Measurements from ENCODE around the gene HMOX1.

The HMOX1 gene

GRCh38 chr22:35442471-35442870, 61.6 kb downstream of the HMOX1 start:
- H3K9ac ChIP-seq (ENCODE audit: low read depth, low read length, poor library complexity, severe bottlenecking), result no peak overlapping the region
- no peaks in the 10 kb centered on the region for H3K79me2 ChIP-seq (ENCODE audit: insufficient read depth, low read length)
- no peaks in the 10 kb centered on the region for H3K9me3 ChIP-seq (ENCODE audit: insufficient read depth, low read depth, low read length)
- no peaks in the 10 kb centered on the region for H3K27me3 ChIP-seq (ENCODE audit: insufficient read depth, low read length, poor library complexity, severe bottlenecking)
- no peaks in the 10 kb centered on the region for H3K9me2 ChIP-seq (replicated peaks; ENCODE audit: low read depth, low read length)
- H3K4me1 ChIP-seq (ENCODE audit: insufficient read depth, low read length, poor library complexity, severe bottlenecking), result peaks cover 9% of the 10 kb centered on the region
- TF ChIP-seq EZH2phosphoT487 (IDR thresholded peaks at IDR 0.05; ENCODE audit: borderline replicate concordance) (no peak), CTCF (conservative IDR thresholded peaks at IDR 0.05; ENCODE audit: low read length) (no peak)
- no peak overlapping the region for H3K4me3 ChIP-seq (ENCODE audit: low read length, poor library complexity, severe bottlenecking)
- H4K20me1 ChIP-seq (ENCODE audit: insufficient read depth, low read length, poor library complexity, severe bottlenecking), result no peaks in the 10 kb centered on the region
- no peak overlapping the region for H3K4me2 ChIP-seq (ENCODE audit: low read depth, low read length, poor library complexity, severe bottlenecking)
- no peak overlapping the region for H2AFZ ChIP-seq (ENCODE audit: low read length)
- no peaks in the 10 kb centered on the region for H3F3A ChIP-seq (ENCODE audit: low read depth)
- no peaks in the 10 kb centered on the region; the same call in 1 of the 2 replicates for H3K36me3 ChIP-seq (ENCODE audit: insufficient read depth, low read length)

GRCh38 chr22:35443338-35443737, 62.4 kb downstream of the HMOX1 start:
- peaks cover 9% of the 10 kb centered on the region for H3K4me1 ChIP-seq (ENCODE audit: insufficient read depth, low read length, poor library complexity, severe bottlenecking)
- no peak overlapping the region for H3K4me3 ChIP-seq (ENCODE audit: low read length, poor library complexity, severe bottlenecking)
- H3F3A ChIP-seq (ENCODE audit: low read depth), result no peaks in the 10 kb centered on the region
- no peaks in the 10 kb centered on the region for H3K79me2 ChIP-seq (ENCODE audit: insufficient read depth, low read length)
- no peak overlapping the region for H2AFZ ChIP-seq (ENCODE audit: low read length)
- H3K9ac ChIP-seq (ENCODE audit: low read depth, low read length, poor library complexity, severe bottlenecking), result peak overlapping the region; percentile 30
- H3K36me3 ChIP-seq (ENCODE audit: insufficient read depth, low read length), result peaks cover under 1% of the 10 kb centered on the region; the same call in 1 of the 2 replicates
- H4K20me1 ChIP-seq (ENCODE audit: insufficient read depth, low read length, poor library complexity, severe bottlenecking), result no peaks in the 10 kb centered on the region
- no peaks in the 10 kb centered on the region for H3K9me2 ChIP-seq (replicated peaks; ENCODE audit: low read depth, low read length)
- H3K4me2 ChIP-seq (ENCODE audit: low read depth, low read length, poor library complexity, severe bottlenecking), result no peak overlapping the region
- no peaks in the 10 kb centered on the region for H3K27me3 ChIP-seq (ENCODE audit: insufficient read depth, low read length, poor library complexity, severe bottlenecking)
- no peak for TF ChIP-seq EZH2phosphoT487 (IDR thresholded peaks at IDR 0.05; ENCODE audit: borderline replicate concordance)
- no peak for TF ChIP-seq CTCF (conservative IDR thresholded peaks at IDR 0.05; ENCODE audit: low read length)
- no peaks in the 10 kb centered on the region for H3K9me3 ChIP-seq (ENCODE audit: insufficient read depth, low read depth, low read length)

Measured in Loucy (cell line).